ENCODE measurements around the gene LNP1. TPM values are rescaled to one million over a fixed set of nuclear protein-coding genes. Genes with fewer than 3 reads are reported as not detected.

LNP1 gene
- polyA plus RNA-seq, 2 of the 4 experiments (the other 2 are of a cell fraction), result 1.3 to 2.0 TPM

DNA sequence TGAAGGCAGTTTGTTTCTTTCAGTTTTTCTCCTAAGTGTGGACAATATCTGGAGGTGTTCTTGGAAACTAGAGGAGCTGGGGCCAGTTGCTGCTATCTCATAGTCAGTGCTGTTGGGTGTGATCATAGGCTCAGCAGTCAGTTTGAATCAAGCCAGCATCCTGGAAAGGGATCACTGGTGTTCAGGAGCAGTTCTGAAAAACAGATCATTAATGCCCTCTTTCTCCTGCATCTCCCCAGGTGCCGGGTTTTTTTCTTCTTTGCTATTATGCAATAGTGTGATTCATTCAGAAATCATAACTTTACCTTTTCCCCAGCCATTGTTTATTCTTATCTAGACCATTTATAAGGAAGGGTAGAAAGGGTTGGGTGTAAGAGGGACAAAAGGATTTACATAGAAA lies 24.0 kb downstream of the LNP1 start:
- no peak for TF ChIP-seq ZNF302 (CRISPR knock-in tag; IDR thresholded peaks at IDR 0.05)
- TF ChIP-seq CEBPB (IDR thresholded peaks at IDR 0.05), result peak; percentile 76 to 77
- no peak for TF ChIP-seq ZFP36 (IDR thresholded peaks at IDR 0.05; ENCODE audit: borderline replicate concordance, partially characterized antibody)
- no peak for TF ChIP-seq HOXB5 (CRISPR knock-in tag; IDR thresholded peaks at IDR 0.05)
- TF ChIP-seq BHLHE40 (IDR thresholded peaks at IDR 0.05; ENCODE audit: low read depth, low read length), result no peak
- no peak for TF ChIP-seq MYC (IDR thresholded peaks at IDR 0.05; ENCODE audit: borderline replicate concordance, low read length)
- ChIA-PET POLR2A (no interaction called here), CTCF (interaction anchor here (1.3 kb wide), 1 partner anchor 22 kb away, joined by 3 read pairs; no protein-coding TSS in a partner anchor)
- no peak for DNase-seq (ENCODE audit: low read depth in 1 of 2, low spot score in 1 of 2)
- H3K27ac ChIP-seq, result peak overlapping the region; percentile 9 to 37; a peak in 2 of 6 replicates
- no peak overlapping the region for H3K4me3 ChIP-seq
- no peaks in the 10 kb centered on the region for H3K9me3 ChIP-seq
- peaks cover 13% of the 10 kb centered on the region for H3K4me1 ChIP-seq
- FAIRE-seq, result no peak
- peak overlapping the region; percentile 43 for H3K4me2 ChIP-seq
- 3% methylated on average over 1 of the region's 1 CpG for WGBS (ENCODE audit: missing lambda C conversion rate)
- no peak; a peak in 1 of 6 replicates for ATAC-seq

DNA sequence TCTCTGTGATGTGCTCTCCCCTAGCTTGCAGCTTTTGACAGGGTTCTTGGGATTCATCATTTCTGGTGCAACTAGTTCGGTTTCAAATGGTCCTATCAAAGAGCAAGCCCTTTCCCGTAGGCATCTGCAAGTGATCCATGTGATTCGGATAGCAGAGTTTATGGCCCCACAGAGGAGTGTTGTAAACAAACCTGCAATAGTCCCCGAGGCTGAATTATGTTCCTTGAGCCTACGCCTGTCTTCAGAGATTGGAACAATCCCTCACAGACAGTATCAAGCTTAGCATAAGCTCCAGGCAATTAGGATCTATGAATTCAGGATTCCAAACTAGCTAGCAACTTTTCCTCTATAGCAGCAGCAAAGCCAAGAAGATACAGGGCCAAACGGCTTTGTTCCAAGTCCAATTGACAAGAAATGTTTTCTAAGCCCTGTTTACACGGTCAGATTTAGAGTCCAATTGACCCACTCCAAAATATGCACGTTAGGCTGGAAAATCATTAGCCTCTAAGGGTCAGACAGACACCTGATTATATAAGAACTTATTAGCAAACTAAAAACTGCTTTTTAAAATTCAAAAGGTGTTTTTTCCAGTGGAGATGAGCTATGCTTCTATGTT lies 24.8 kb downstream of the LNP1 start:
- Histone ChIP-seq H3K4me2 (peak overlapping the region; percentile 43; the same call in 2 of the 3 replicates), H3K4me1 (peaks cover 13% of the 10 kb centered on the region), H3K27ac (no peak overlapping the region), H3K4me3 (no peak overlapping the region), H3K9me3 (no peaks in the 10 kb centered on the region)
- DNase-seq (ENCODE audit: low read depth in 1 of 2, low spot score in 1 of 2) (no peak), FAIRE-seq (no peak), ATAC-seq (no peak)
- no peak for TF ChIP-seq HOXA7 (CRISPR knock-in tag; IDR thresholded peaks at IDR 0.05)
- TF ChIP-seq, protein P1, sequence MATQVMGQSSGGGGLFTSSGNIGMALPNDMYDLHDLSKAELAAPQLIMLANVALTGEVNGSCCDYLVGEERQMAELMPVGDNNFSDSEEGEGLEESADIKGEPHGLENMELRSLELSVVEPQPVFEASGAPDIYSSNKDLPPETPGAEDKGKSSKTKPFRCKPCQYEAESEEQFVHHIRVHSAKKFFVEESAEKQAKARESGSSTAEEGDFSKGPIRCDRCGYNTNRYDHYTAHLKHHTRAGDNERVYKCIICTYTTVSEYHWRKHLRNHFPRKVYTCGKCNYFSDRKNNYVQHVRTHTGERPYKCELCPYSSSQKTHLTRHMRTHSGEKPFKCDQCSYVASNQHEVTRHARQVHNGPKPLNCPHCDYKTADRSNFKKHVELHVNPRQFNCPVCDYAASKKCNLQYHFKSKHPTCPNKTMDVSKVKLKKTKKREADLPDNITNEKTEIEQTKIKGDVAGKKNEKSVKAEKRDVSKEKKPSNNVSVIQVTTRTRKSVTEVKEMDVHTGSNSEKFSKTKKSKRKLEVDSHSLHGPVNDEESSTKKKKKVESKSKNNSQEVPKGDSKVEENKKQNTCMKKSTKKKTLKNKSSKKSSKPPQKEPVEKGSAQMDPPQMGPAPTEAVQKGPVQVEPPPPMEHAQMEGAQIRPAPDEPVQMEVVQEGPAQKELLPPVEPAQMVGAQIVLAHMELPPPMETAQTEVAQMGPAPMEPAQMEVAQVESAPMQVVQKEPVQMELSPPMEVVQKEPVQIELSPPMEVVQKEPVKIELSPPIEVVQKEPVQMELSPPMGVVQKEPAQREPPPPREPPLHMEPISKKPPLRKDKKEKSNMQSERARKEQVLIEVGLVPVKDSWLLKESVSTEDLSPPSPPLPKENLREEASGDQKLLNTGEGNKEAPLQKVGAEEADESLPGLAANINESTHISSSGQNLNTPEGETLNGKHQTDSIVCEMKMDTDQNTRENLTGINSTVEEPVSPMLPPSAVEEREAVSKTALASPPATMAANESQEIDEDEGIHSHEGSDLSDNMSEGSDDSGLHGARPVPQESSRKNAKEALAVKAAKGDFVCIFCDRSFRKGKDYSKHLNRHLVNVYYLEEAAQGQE (IDR thresholded peaks at IDR 0.05), result no peak
- TF ChIP-seq HDAC2 (IDR thresholded peaks at IDR 0.05), result no peak
- TF ChIP-seq FOXS1 (CRISPR knock-in tag; IDR thresholded peaks at IDR 0.05), result no peak
- TF ChIP-seq CBX2 (IDR thresholded peaks at IDR 0.05; ENCODE audit: borderline replicate concordance, low read depth), result no peak
- no peak for TF ChIP-seq HOXB5 (CRISPR knock-in tag; IDR thresholded peaks at IDR 0.05)
- TF ChIP-seq MAFK (IDR thresholded peaks at IDR 0.05; ENCODE audit: partially characterized antibody), result no peak
- TF ChIP-seq CBX8 (IDR thresholded peaks at IDR 0.05), result no peak
- TF ChIP-seq NFE2L2 (conservative IDR thresholded peaks at IDR 0.05; ENCODE audit: low read length), result no peak
- TF ChIP-seq, protein P2, sequence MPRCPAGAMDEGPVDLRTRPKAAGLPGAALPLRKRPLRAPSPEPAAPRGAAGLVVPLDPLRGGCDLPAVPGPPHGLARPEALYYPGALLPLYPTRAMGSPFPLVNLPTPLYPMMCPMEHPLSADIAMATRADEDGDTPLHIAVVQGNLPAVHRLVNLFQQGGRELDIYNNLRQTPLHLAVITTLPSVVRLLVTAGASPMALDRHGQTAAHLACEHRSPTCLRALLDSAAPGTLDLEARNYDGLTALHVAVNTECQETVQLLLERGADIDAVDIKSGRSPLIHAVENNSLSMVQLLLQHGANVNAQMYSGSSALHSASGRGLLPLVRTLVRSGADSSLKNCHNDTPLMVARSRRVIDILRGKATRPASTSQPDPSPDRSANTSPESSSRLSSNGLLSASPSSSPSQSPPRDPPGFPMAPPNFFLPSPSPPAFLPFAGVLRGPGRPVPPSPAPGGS (IDR thresholded peaks at IDR 0.05), result no peak
- TF ChIP-seq JUNB (IDR thresholded peaks at IDR 0.05), result no peak
- no peak for TF ChIP-seq RFX5 (IDR thresholded peaks at IDR 0.05)
- no peak for TF ChIP-seq CEBPB (IDR thresholded peaks at IDR 0.05)
- TF ChIP-seq HEYL (CRISPR knock-in tag; IDR thresholded peaks at IDR 0.05), result no peak
- no peak for TF ChIP-seq KDM1A (IDR thresholded peaks at IDR 0.05; ENCODE audit: low read depth)
- TF ChIP-seq GATA3 (IDR thresholded peaks at IDR 0.05; ENCODE audit: borderline replicate concordance), result no peak
- no peak for TF ChIP-seq POLR2AphosphoS2 (conservative IDR thresholded peaks at IDR 0.05; ENCODE audit: low read length)
- TF ChIP-seq, protein P3, sequence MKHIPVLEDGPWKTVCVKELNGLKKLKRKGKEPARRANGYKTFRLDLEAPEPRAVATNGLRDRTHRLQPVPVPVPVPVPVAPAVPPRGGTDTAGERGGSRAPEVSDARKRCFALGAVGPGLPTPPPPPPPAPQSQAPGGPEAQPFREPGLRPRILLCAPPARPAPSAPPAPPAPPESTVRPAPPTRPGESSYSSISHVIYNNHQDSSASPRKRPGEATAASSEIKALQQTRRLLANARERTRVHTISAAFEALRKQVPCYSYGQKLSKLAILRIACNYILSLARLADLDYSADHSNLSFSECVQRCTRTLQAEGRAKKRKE (CRISPR knock-in tag; IDR thresholded peaks at IDR 0.05; ENCODE audit: low read depth), result no peak
- no peak for TF ChIP-seq BHLHE40 (IDR thresholded peaks at IDR 0.05; ENCODE audit: low read depth, low read length)
- WGBS (ENCODE audit: missing lambda C conversion rate), result 55% methylated on average over 8 of the region's 8 CpGs
- POLR2A ChIA-PET, result no interaction called here
- CTCF ChIA-PET, result interaction anchor here (0.9 kb wide), 1 partner anchor 164 kb away, joined by 3 read pairs; no protein-coding TSS in a partner anchor
